GM12878 (cell line): ENCODE results near the gene PIP5KL1. TPM values are rescaled to one million over a fixed set of nuclear protein-coding genes. Genes with fewer than 3 reads are reported as not detected.

Experiments used
- CTCF ChIP-seq, 3 experiments: IDR thresholded peaks in 2 of 3; conservative IDR thresholded peaks in 1 of 3; 2 replicates each; pipeline ENCODE4 v1.5.1; 2011; ENCODE audit warnings: low read depth in 3 of 3, low read length in 3 of 3, mild to moderate bottlenecking in 3 of 3, control low read depth in 2 of 3, moderate library complexity in 2 of 3, inconsistent platforms in 1 of 3, mixed read lengths in 1 of 3; ENCODE audit not compliant: control insufficient read depth in 2 of 3, insufficient read depth in 1 of 3; ENCODE audit errors: extremely low read depth in 1 of 3
- DPF2 ChIP-seq: fragments of 450-650 bp; IDR thresholded peaks from 2 replicates; pipeline ENCODE4 v1.6.1; 2017; ENCODE audit warnings: mild to moderate bottlenecking
- EED ChIP-seq: sonication (generic); IDR thresholded peaks from 2 replicates; pipeline ENCODE4 v1.6.1; 2016; ENCODE audit warnings: antibody characterized with exemption, low read depth
- ETV6 ChIP-seq, 2 experiments: fragments of 450-650 bp in 1 of 2; IDR thresholded peaks in 1 of 2; conservative IDR thresholded peaks in 1 of 2; 2 replicates each; pipeline ENCODE4 v1.6.1; 2014; ENCODE audit warnings: antibody characterized with exemption in 1 of 2, borderline replicate concordance in 1 of 2, low read depth in 1 of 2, mild to moderate bottlenecking in 1 of 2, moderate library complexity in 1 of 2
- FOXM1 ChIP-seq: IDR thresholded peaks from 2 replicates; pipeline ENCODE4 v1.6.1; 2012; ENCODE audit warnings: low read depth, mild to moderate bottlenecking, inconsistent platforms, low read length, moderate library complexity
- HSF1 ChIP-seq: fragments of 150-350 bp; IDR thresholded peaks from 2 replicates; pipeline ENCODE4 v1.6.1; 2014; ENCODE audit warnings: mild to moderate bottlenecking, low read depth, low read length
- JUNB ChIP-seq: IDR thresholded peaks from 2 replicates; pipeline ENCODE4 v1.6.1; 2016; ENCODE audit warnings: antibody characterized with exemption, mild to moderate bottlenecking
- KLF5 ChIP-seq: fragments of 450-650 bp; IDR thresholded peaks from 2 replicates; pipeline ENCODE4 v1.6.1; 2014; ENCODE audit warnings: mild to moderate bottlenecking; ENCODE audit not compliant: partially characterized antibody
- MTA3 ChIP-seq: IDR thresholded peaks from 2 replicates; pipeline ENCODE4 v1.6.1; 2012; ENCODE audit warnings: low read length, inconsistent platforms, borderline replicate concordance
- MXI1 ChIP-seq: fragments of 150-350 bp; IDR thresholded peaks from 2 replicates; pipeline ENCODE4 v1.6.1; 2011; ENCODE audit warnings: low read depth, mild to moderate bottlenecking, inconsistent platforms, low read length, improper control_type of control experiment
- NBN ChIP-seq: fragments of 450-650 bp; IDR thresholded peaks from 2 replicates; pipeline ENCODE4 v1.6.1; 2016
- NFXL1 ChIP-seq: fragments of 450-650 bp; IDR thresholded peaks from 2 replicates; pipeline ENCODE4 v1.6.1; 2017; ENCODE audit warnings: antibody characterized with exemption, mild to moderate bottlenecking, borderline replicate concordance
- PML ChIP-seq: IDR thresholded peaks from 2 replicates; pipeline ENCODE4 v1.6.1; 2012; ENCODE audit warnings: low read length, inconsistent platforms
- POLR2AphosphoS2 ChIP-seq: IDR thresholded peaks from 2 replicates; pipeline ENCODE4 v1.6.1; 2011; ENCODE audit warnings: low read depth, mild to moderate bottlenecking, low read length, improper control_type of control experiment, moderate library complexity
- POLR2AphosphoS5 ChIP-seq: IDR thresholded peaks from 2 replicates; pipeline ENCODE4 v1.6.1; 2011; ENCODE audit warnings: mild to moderate bottlenecking, low read length, inconsistent platforms
- RCOR1 ChIP-seq: conservative IDR thresholded peaks from 2 replicates; pipeline ENCODE4 v1.6.1; 2012; ENCODE audit warnings: low read depth, low read length, improper control_type of control experiment
- RELA ChIP-seq: fragments of 450-650 bp; IDR thresholded peaks from 2 replicates; pipeline ENCODE4 v1.8.0; 2014; ENCODE audit warnings: borderline replicate concordance; ENCODE audit not compliant: partially characterized antibody
- SMARCA5 ChIP-seq: fragments of 450-650 bp; IDR thresholded peaks from 2 replicates; pipeline ENCODE4 v1.6.1; 2017; ENCODE audit warnings: mild to moderate bottlenecking
- YY1 ChIP-seq: IDR thresholded peaks from 2 replicates; pipeline ENCODE4 v1.6.1; 2011; ENCODE audit warnings: low read depth, mild to moderate bottlenecking, low read length
- ZBED1 ChIP-seq: IDR thresholded peaks from 2 replicates; pipeline ENCODE4 v1.6.1; 2016; ENCODE audit warnings: borderline replicate concordance
- ZNF622 ChIP-seq: fragments of 450-650 bp; IDR thresholded peaks from 2 replicates; pipeline ENCODE4 v1.6.1; 2017; ENCODE audit warnings: mild to moderate bottlenecking, inconsistent platforms
- ZSCAN29 ChIP-seq: fragments of 450-650 bp; IDR thresholded peaks from 2 replicates; pipeline ENCODE4 v1.6.1; 2017; ENCODE audit warnings: mild to moderate bottlenecking, moderate library complexity
- polyA plus RNA-seq, 11 experiments: library from polyadenylated mRNA; depleted of rRNA in 4 of 11; unstranded in 6 of 11; stranded (reverse) in 5 of 11; fragments of >200 nt; fragmentation: Nextera tagmentation in 4 of 11; fragmentation: Illumina TruSeq in 1 of 11; extraction: Ambion mirVana in 4 of 11; extraction: Trizol in 1 of 11; gene quantifications; 1 replicate in 1 of 11; 2 replicates in 10 of 11; pipeline versions ENCODE4 v1.2.1 to v1.2.3, GENCODE V29; 2011 to 2016; ENCODE audit warnings: inconsistent platforms in 2 of 11, missing spikeins in 2 of 11, low read depth in 1 of 11
- total RNA-seq, 4 experiments: library from RNA; depleted of rRNA in 3 of 4; stranded (reverse); fragments of >200 nt in 3 of 4; fragmentation: Illumina TruSeq in 1 of 4; extraction: Trizol in 1 of 4; gene quantifications; 2 replicates each; pipeline versions ENCODE4 v1.2.1 to v1.2.3, GENCODE V29; 2013 to 2021
- TF ChIP-seq, protein P1 (sequence below): fragments of 450-650 bp; IDR thresholded peaks from 2 replicates; pipeline ENCODE4 v1.6.1; 2017; ENCODE audit warnings: mild to moderate bottlenecking, moderate library complexity

Gene PIP5KL1
- total and polyA plus RNA-seq, 10 of the 15 experiments (the other 5 are each of a cell fraction or from before 2014, with no cell fraction given) = 0.04 to 0.67 (median 0.43) TPM; not detected in 2

DNA sequence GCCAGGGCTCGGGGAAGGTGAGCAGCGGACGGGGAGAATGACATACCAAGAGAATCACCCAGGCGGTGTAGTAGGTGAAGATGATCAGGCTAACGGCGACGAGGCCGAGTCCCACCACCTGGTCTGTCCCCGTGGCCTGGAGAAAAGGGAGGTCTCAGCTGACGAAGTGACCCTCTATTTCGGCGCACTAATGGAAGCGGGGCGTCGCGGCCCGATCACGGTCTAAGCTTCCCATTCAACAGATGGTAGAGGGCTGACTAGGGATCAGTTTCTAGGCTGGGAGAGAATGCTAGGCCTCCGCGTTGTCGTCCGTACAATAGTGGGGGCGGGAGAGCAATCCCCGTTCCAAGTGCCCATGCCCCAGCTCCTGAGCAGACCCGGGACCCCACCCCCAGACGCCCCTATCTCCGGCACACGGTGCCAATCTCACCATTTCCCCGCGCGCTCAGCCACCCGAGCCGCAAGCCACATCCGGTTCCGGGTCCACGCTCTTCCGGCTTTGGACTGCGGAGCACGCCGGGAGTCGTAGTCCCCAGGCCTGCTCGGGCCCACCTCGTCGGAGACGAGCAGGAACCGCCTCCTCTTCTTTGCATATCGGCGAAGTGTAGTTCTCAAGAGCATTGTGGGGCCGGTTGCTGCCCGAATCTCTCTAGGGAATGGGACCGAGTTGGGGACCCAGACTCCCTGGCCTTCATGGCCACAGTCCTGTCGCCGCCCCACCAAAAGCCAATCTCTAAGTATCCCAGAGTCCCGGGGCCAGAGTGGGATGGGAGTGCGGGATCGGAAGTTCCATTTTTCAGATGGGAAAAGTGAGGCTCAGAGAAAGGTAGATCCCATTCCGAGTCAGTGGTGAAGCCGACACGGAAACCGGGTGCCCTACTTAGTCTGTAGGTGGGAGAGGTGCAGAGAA lies 7.1 kb upstream of the PIP5KL1 start, which contains the start of gene DPM2 (continued):
- TF ChIP-seq CTCF (IDR thresholded peaks at IDR 0.05 in 2 of 3, conservative IDR thresholded peaks at IDR 0.05 in 1 of 3; ENCODE audit: control insufficient read depth in 2 of 3, extremely low read depth in 1 of 3, insufficient read depth in 1 of 3, low read depth in 3 of 3, low read length in 3 of 3) (no peak), EED (no peak), JUNB (no peak), NBN (no peak), RELA (no peak), MTA3 (peak; percentile 5; the same call in 1 of the 2 replicates), PML (peak; percentile 74; the same call in 1 of the 2 replicates), KLF5 (no peak), SMARCA5 (no peak; the same call in 1 of the 2 replicates), DPF2 (0 out of 2 replicates have a peak, but pooled peaks have one; percentile 43), RCOR1 (no peak), POLR2AphosphoS2 (peak; percentile 79; the same call in 1 of the 2 replicates), ZBED1 (peak; percentile 71; the same call in 1 of the 2 replicates), NFXL1 (no peak; the same call in 1 of the 2 replicates), ZNF622 (no peak), ZSCAN29 (no peak), ETV6 (conservative IDR thresholded peaks at IDR 0.05 in 1 of 2, IDR thresholded peaks at IDR 0.05 in 1 of 2; ENCODE audit: borderline replicate concordance in 1 of 2, low read depth in 1 of 2) (peak in 1 of 2 experiments; percentile 47; a peak in 1 of 4 replicates), MXI1 (peak; percentile 74), POLR2AphosphoS5 (peak; percentile 77), HSF1 (no peak), FOXM1 (no peak), YY1 (peak; percentile 53)
- TF ChIP-seq, protein P1, sequence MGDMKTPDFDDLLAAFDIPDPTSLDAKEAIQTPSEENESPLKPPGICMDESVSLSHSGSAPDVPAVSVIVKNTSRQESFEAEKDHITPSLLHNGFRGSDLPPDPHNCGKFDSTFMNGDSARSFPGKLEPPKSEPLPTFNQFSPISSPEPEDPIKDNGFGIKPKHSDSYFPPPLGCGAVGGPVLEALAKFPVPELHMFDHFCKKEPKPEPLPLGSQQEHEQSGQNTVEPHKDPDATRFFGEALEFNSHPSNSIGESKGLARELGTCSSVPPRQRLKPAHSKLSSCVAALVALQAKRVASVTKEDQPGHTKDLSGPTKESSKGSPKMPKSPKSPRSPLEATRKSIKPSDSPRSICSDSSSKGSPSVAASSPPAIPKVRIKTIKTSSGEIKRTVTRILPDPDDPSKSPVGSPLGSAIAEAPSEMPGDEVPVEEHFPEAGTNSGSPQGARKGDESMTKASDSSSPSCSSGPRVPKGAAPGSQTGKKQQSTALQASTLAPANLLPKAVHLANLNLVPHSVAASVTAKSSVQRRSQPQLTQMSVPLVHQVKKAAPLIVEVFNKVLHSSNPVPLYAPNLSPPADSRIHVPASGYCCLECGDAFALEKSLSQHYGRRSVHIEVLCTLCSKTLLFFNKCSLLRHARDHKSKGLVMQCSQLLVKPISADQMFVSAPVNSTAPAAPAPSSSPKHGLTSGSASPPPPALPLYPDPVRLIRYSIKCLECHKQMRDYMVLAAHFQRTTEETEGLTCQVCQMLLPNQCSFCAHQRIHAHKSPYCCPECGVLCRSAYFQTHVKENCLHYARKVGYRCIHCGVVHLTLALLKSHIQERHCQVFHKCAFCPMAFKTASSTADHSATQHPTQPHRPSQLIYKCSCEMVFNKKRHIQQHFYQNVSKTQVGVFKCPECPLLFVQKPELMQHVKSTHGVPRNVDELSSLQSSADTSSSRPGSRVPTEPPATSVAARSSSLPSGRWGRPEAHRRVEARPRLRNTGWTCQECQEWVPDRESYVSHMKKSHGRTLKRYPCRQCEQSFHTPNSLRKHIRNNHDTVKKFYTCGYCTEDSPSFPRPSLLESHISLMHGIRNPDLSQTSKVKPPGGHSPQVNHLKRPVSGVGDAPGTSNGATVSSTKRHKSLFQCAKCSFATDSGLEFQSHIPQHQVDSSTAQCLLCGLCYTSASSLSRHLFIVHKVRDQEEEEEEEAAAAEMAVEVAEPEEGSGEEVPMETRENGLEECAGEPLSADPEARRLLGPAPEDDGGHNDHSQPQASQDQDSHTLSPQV = no peak
